ENCODE measurements around the gene MYO1B.

MYO1B gene

DNA sequence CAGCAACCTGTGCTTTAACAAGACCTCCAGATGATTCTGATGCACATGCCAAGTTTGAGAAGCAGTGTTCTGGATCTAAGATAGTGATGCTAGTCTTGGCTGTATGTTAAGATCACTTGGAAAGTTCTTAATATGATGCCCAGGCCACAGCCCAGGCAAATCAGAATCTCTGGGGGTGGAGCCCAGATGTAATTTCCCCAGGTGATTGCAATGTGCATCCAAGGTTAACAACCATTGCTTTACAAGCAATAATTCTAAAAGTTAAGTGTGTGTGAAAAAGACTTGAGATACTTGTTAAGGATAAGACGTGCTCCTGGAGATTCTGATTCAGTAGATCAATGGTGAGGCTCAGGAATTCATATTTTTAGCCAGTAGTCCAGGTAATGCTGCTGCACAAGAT is 44.3 kb upstream of the MYO1B start:
- no peak for TF ChIP-seq SIN3A (IDR thresholded peaks at IDR 0.05; ENCODE audit: borderline replicate concordance, insufficient read depth, low read length)
- TF ChIP-seq TAF1 (IDR thresholded peaks at IDR 0.05; ENCODE audit: borderline replicate concordance, insufficient read depth, low read length), result no peak
- TF ChIP-seq REST (IDR thresholded peaks at IDR 0.05; ENCODE audit: insufficient read depth in 1 of 2, low read depth in 2 of 2, low read length in 2 of 2), result no peak
- no peak for TF ChIP-seq POLR2AphosphoS5 (IDR thresholded peaks at IDR 0.05; ENCODE audit: low read depth, low read length)
- no peak for TF ChIP-seq FOXP2 (optimal IDR thresholded peaks at IDR 0.05; ENCODE audit: borderline replicate concordance, extremely low read depth, extremely low read length, insufficient read depth)

GRCh38 chr2:191202209-191202721 is 42.9 kb upstream of the MYO1B start:
- no peak for TF ChIP-seq REST (IDR thresholded peaks at IDR 0.05; ENCODE audit: insufficient read depth in 1 of 2, low read depth in 2 of 2, low read length in 2 of 2)
- TF ChIP-seq TAF1 (IDR thresholded peaks at IDR 0.05; ENCODE audit: borderline replicate concordance, insufficient read depth, low read length), result no peak
- no peak for TF ChIP-seq POLR2AphosphoS5 (IDR thresholded peaks at IDR 0.05; ENCODE audit: low read depth, low read length)
- no peak for TF ChIP-seq FOXP2 (optimal IDR thresholded peaks at IDR 0.05; ENCODE audit: borderline replicate concordance, extremely low read depth, extremely low read length, insufficient read depth)
- no peak for TF ChIP-seq SIN3A (IDR thresholded peaks at IDR 0.05; ENCODE audit: borderline replicate concordance, insufficient read depth, low read length)

DNA sequence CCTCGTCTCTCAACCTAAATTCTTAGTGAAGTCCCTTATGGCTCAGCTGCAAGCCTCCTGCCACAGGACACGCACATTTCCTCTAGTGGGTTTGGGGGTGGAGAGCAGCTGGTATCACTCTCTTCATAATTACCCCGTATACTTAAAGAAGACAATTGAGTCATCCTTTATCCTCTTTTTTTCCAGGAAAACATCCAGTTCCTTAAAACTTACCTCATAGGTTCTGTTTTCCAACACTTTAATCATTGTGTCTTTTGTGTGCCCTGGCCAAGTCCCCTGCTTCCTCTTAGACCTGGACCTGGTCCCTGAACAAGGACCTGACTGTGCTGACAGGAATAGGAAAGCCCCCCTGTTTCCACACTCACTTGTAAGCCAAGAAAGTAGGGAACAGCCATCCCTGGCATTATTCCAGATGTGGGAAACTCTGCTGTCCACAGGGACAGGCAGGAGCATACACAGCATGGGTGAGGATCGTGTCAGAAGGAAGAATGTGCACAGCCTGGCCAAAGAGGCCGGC is 42.3 kb upstream of the MYO1B start:
- no peak for TF ChIP-seq REST (IDR thresholded peaks at IDR 0.05; ENCODE audit: insufficient read depth in 1 of 2, low read depth in 2 of 2, low read length in 2 of 2)
- no peak for TF ChIP-seq POLR2AphosphoS5 (IDR thresholded peaks at IDR 0.05; ENCODE audit: low read depth, low read length)
- TF ChIP-seq FOXP2 (optimal IDR thresholded peaks at IDR 0.05; ENCODE audit: borderline replicate concordance, extremely low read depth, extremely low read length, insufficient read depth), result no peak
- no peak for TF ChIP-seq TAF1 (IDR thresholded peaks at IDR 0.05; ENCODE audit: borderline replicate concordance, insufficient read depth, low read length)
- no peak for TF ChIP-seq SIN3A (IDR thresholded peaks at IDR 0.05; ENCODE audit: borderline replicate concordance, insufficient read depth, low read length)

DNA sequence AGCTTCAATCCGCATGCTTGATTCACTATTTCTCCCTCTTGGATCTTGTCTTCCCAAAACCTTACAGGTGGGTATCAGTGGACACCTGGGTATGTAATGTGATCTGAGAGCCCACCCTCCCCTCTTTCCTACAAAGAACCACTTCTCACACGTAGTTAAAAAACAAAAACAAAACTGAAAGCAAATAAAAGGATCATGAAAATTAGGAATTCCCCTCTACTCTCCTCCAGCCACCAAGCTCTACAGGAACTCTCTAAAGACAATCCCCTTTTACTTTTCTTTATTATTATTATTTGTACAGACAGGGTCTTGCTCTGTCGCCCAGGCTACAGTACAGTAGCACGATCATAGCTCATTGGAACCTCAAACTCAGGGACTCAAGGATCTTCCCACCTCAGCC is 40.8 kb upstream of the MYO1B start:
- TF ChIP-seq SIN3A (IDR thresholded peaks at IDR 0.05; ENCODE audit: borderline replicate concordance, insufficient read depth, low read length) (no peak), POLR2AphosphoS5 (IDR thresholded peaks at IDR 0.05; ENCODE audit: low read depth, low read length) (no peak), TAF1 (IDR thresholded peaks at IDR 0.05; ENCODE audit: borderline replicate concordance, insufficient read depth, low read length) (no peak), FOXP2 (optimal IDR thresholded peaks at IDR 0.05; ENCODE audit: borderline replicate concordance, extremely low read depth, extremely low read length, insufficient read depth) (no peak), REST (IDR thresholded peaks at IDR 0.05; ENCODE audit: insufficient read depth in 1 of 2, low read depth in 2 of 2, low read length in 2 of 2) (no peak)
